GM12878 (cell line): ENCODE results near the gene SOCS1. TPM values are rescaled to one million over a fixed set of nuclear protein-coding genes. Genes with fewer than 3 reads are reported as not detected.

Experiments used
- CEBPZ ChIP-seq: fragments of 150-350 bp; IDR thresholded peaks from 2 replicates; pipeline ENCODE4 v1.6.1; 2016; ENCODE audit warnings: low read depth, low read length
- EGR1 ChIP-seq, 2 experiments: IDR thresholded peaks; 1 replicate in 1 of 2; 2 replicates in 1 of 2; pipeline ENCODE4 v1.6.1; 2011 to 2012; ENCODE audit warnings: low read depth in 2 of 2, low read length in 2 of 2, borderline replicate concordance in 1 of 2, mild to moderate bottlenecking in 1 of 2, moderate library complexity in 1 of 2
- FOXM1 ChIP-seq: IDR thresholded peaks from 2 replicates; pipeline ENCODE4 v1.6.1; 2012; ENCODE audit warnings: low read depth, mild to moderate bottlenecking, inconsistent platforms, low read length, moderate library complexity
- HCFC1 ChIP-seq: fragments of 150-350 bp; IDR thresholded peaks from 2 replicates; pipeline ENCODE4 v1.6.1; 2014; ENCODE audit warnings: low read length
- IKZF2 ChIP-seq, 2 experiments: fragments of 450-650 bp; IDR thresholded peaks; 2 replicates each; pipeline ENCODE4 v1.6.1; 2017; ENCODE audit warnings: mild to moderate bottlenecking in 2 of 2, moderate library complexity in 2 of 2
- MLLT1 ChIP-seq: fragments of 450-650 bp; IDR thresholded peaks from 2 replicates; pipeline ENCODE4 v1.6.1; 2016; ENCODE audit warnings: mild to moderate bottlenecking
- MYC ChIP-seq: IDR thresholded peaks from 2 replicates; pipeline ENCODE4 v1.6.1; 2011; ENCODE audit warnings: mild to moderate bottlenecking, low read length, moderate library complexity, inconsistent platforms; ENCODE audit not compliant: insufficient read depth, insufficient replicate concordance, insufficient read length, severe bottlenecking
- NFYA ChIP-seq: IDR thresholded peaks from 2 replicates; pipeline ENCODE4 v1.6.1; 2011; ENCODE audit warnings: low read depth, mild to moderate bottlenecking, low read length, improper control_type of control experiment, borderline replicate concordance
- NR2C1 ChIP-seq: fragments of 450-650 bp; IDR thresholded peaks from 2 replicates; pipeline ENCODE4 v1.6.1; 2017; ENCODE audit warnings: antibody characterized with exemption, mild to moderate bottlenecking, moderate library complexity
- RAD51 ChIP-seq: fragments of 450-650 bp; IDR thresholded peaks from 2 replicates; pipeline ENCODE4 v1.6.1; 2016; ENCODE audit warnings: moderate library complexity, mild to moderate bottlenecking, inconsistent platforms
- RB1 ChIP-seq: fragments of 450-650 bp; formaldehyde crosslinking; IDR thresholded peaks from 2 replicates; pipeline ENCODE4 v1.6.1; 2017; ENCODE audit warnings: mild to moderate bottlenecking, borderline replicate concordance
- SIX5 ChIP-seq: IDR thresholded peaks from 2 replicates; pipeline ENCODE4 v1.6.1; 2011; ENCODE audit warnings: mild to moderate bottlenecking, low read depth, low read length, moderate library complexity; ENCODE audit not compliant: severe bottlenecking
- SMAD1 ChIP-seq: fragments of 450-650 bp; IDR thresholded peaks from 2 replicates; pipeline ENCODE4 v1.6.1; 2018; ENCODE audit warnings: mild to moderate bottlenecking, low read depth; ENCODE audit not compliant: partially characterized antibody
- SMC3 ChIP-seq: IDR thresholded peaks from 2 replicates; pipeline ENCODE4 v1.6.1; 2011; ENCODE audit warnings: low read length, improper control_type of control experiment, borderline replicate concordance
- SRF ChIP-seq, 2 experiments: IDR thresholded peaks; 2 replicates each; pipeline ENCODE4 v1.6.1; 2011; ENCODE audit warnings: low read depth in 2 of 2, low read length in 2 of 2, mild to moderate bottlenecking in 1 of 2, moderate library complexity in 1 of 2
- TCF12 ChIP-seq: IDR thresholded peaks from 2 replicates; pipeline ENCODE4 v1.6.1; 2011; ENCODE audit warnings: low read depth, mild to moderate bottlenecking, low read length
- USF2 ChIP-seq: IDR thresholded peaks from 2 replicates; pipeline ENCODE4 v1.6.1; 2011; ENCODE audit warnings: low read depth, low read length, improper control_type of control experiment, borderline replicate concordance
- ZNF24 ChIP-seq: fragments of 450-650 bp; IDR thresholded peaks from 2 replicates; pipeline ENCODE4 v1.6.1; 2017; ENCODE audit warnings: antibody characterized with exemption, mild to moderate bottlenecking
- polyA plus RNA-seq, 11 experiments: library from polyadenylated mRNA; depleted of rRNA in 4 of 11; unstranded in 6 of 11; stranded (reverse) in 5 of 11; fragments of >200 nt; fragmentation: Nextera tagmentation in 4 of 11; fragmentation: Illumina TruSeq in 1 of 11; extraction: Ambion mirVana in 4 of 11; extraction: Trizol in 1 of 11; gene quantifications; 1 replicate in 1 of 11; 2 replicates in 10 of 11; pipeline versions ENCODE4 v1.2.1 to v1.2.3, GENCODE V29; 2011 to 2016; ENCODE audit warnings: inconsistent platforms in 2 of 11, missing spikeins in 2 of 11, low read depth in 1 of 11
- total RNA-seq, 4 experiments: library from RNA; depleted of rRNA in 3 of 4; stranded (reverse); fragments of >200 nt in 3 of 4; fragmentation: Illumina TruSeq in 1 of 4; extraction: Trizol in 1 of 4; gene quantifications; 2 replicates each; pipeline versions ENCODE4 v1.2.1 to v1.2.3, GENCODE V29; 2013 to 2021
- TF ChIP-seq, protein P1 (sequence below): fragments of 150-350 bp; IDR thresholded peaks from 2 replicates; pipeline ENCODE4 v1.6.1; 2014; ENCODE audit warnings: mild to moderate bottlenecking, low read depth, low read length
- TF ChIP-seq, protein P2 (sequence below): fragments of 450-650 bp; conservative IDR thresholded peaks from 2 replicates; pipeline ENCODE4 v1.6.1; 2017; ENCODE audit warnings: mild to moderate bottlenecking, moderate library complexity

SOCS1 gene
- total and polyA plus RNA-seq, 10 of the 15 experiments (the other 5 are each of a cell fraction or from before 2014, with no cell fraction given), result 0.42 to 39.8 (median 11.2) TPM

GRCh38 chr16:11297492-11298142 lies 41.6 kb upstream of the SOCS1 start (continued):
- TF ChIP-seq NFYA, result no peak
- peak in 1 of 2 experiments; percentile 35; a peak in 1 of 3 replicates for TF ChIP-seq EGR1 (IDR thresholded peaks at IDR 0.05; ENCODE audit: borderline replicate concordance in 1 of 2, low read depth in 2 of 2, low read length in 2 of 2)
- TF ChIP-seq, protein P1, sequence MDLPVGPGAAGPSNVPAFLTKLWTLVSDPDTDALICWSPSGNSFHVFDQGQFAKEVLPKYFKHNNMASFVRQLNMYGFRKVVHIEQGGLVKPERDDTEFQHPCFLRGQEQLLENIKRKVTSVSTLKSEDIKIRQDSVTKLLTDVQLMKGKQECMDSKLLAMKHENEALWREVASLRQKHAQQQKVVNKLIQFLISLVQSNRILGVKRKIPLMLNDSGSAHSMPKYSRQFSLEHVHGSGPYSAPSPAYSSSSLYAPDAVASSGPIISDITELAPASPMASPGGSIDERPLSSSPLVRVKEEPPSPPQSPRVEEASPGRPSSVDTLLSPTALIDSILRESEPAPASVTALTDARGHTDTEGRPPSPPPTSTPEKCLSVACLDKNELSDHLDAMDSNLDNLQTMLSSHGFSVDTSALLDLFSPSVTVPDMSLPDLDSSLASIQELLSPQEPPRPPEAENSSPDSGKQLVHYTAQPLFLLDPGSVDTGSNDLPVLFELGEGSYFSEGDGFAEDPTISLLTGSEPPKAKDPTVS, result no peak
- no peak for TF ChIP-seq CEBPZ
- peak; percentile 77 for TF ChIP-seq MLLT1
- TF ChIP-seq RB1, result no peak; the same call in 1 of the 2 replicates
- TF ChIP-seq SRF (IDR thresholded peaks at IDR 0.05; ENCODE audit: low read depth in 2 of 2, low read length in 2 of 2), result no peak
- no peak for TF ChIP-seq NR2C1
- TF ChIP-seq HCFC1, result no peak
- TF ChIP-seq, protein P2, sequence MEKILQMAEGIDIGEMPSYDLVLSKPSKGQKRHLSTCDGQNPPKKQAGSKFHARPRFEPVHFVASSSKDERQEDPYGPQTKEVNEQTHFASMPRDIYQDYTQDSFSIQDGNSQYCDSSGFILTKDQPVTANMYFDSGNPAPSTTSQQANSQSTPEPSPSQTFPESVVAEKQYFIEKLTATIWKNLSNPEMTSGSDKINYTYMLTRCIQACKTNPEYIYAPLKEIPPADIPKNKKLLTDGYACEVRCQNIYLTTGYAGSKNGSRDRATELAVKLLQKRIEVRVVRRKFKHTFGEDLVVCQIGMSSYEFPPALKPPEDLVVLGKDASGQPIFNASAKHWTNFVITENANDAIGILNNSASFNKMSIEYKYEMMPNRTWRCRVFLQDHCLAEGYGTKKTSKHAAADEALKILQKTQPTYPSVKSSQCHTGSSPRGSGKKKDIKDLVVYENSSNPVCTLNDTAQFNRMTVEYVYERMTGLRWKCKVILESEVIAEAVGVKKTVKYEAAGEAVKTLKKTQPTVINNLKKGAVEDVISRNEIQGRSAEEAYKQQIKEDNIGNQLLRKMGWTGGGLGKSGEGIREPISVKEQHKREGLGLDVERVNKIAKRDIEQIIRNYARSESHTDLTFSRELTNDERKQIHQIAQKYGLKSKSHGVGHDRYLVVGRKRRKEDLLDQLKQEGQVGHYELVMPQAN, result 0 out of 2 replicates have a peak, but pooled peaks have one; percentile 43
- TF ChIP-seq USF2, result peak; percentile 64
- peak; percentile 85 for TF ChIP-seq RAD51
- TF ChIP-seq SMAD1, result peak; percentile 32
- peak; percentile 99 for TF ChIP-seq TCF12
- no peak; the same call in 1 of the 2 replicates for TF ChIP-seq ZNF24
- no peak for TF ChIP-seq SIX5
- TF ChIP-seq IKZF2 (IDR thresholded peaks at IDR 0.05), result peak; percentile 91 to 96
- no peak for TF ChIP-seq MYC
- TF ChIP-seq FOXM1, result peak; percentile 53; the same call in 1 of the 2 replicates
- peak; percentile 28; the same call in 1 of the 2 replicates for TF ChIP-seq SMC3
